B cell (primary cell): ENCODE results near the gene PRSS33. TPM values are rescaled to one million over a fixed set of nuclear protein-coding genes. Genes with fewer than 3 reads are reported as not detected.

Experiments
- ATAC-seq: fragments of 200-7000 bp; cut with Tn5 transposase; one replicate; pipeline ENCODE4 v1.10.0; 2021; ENCODE audit warnings: low read depth, mild to moderate bottlenecking, moderate number of reproducible peaks, moderate library complexity
- CTCF ChIA-PET: fragments of 350-600 bp; sonication (Branson Sonifier 250); formaldehyde crosslinking; loops from one replicate; lab custom pipeline; 2021; ENCODE audit warnings: antibody characterized with exemption, inconsistent platforms; lab: Charles Lee
- POLR2A ChIA-PET: fragments of 350-600 bp; sonication (Branson Sonifier 250); formaldehyde crosslinking; loops from one replicate; lab custom pipeline; 2021; ENCODE audit warnings: antibody characterized with exemption; lab: Charles Lee
- DNase-seq: peaks from one replicate; pipeline ENCODE4 v3.0.0; 2013
- H2AFZ ChIP-seq: 2 replicates; pipeline ENCODE4 v1.6.1; 2012; ENCODE audit warnings: mild to moderate bottlenecking, low read depth, low read length; ENCODE audit not compliant: insufficient read depth, poor library complexity, severe bottlenecking
- H3K27ac ChIP-seq, 2 donors: 1 replicate in 1 of 2; 2 replicates in 1 of 2; pipeline ENCODE4 v1.5.1; 2012 to 2013; ENCODE audit warnings: low read length in 2 of 2, mild to moderate bottlenecking in 2 of 2, moderate library complexity in 1 of 2
- H3K27me3 ChIP-seq, 4 experiments: fragments of 200-600 bp in 1 of 4; sonication (generic) in 1 of 4; replicated peaks in 1 of 4; 1 replicate in 2 of 4; 2 replicates in 2 of 4; pipeline versions ENCODE4 v1.6.1 to v1.7.0; 2013 to 2016; ENCODE audit warnings: low read length in 3 of 4, mild to moderate bottlenecking in 2 of 4, mixed read lengths in 1 of 4, moderate library complexity in 1 of 4; ENCODE audit not compliant: insufficient read depth in 4 of 4, control insufficient read depth in 3 of 4; ENCODE audit errors: control extremely low read depth in 1 of 4
- H3K36me3 ChIP-seq, 2 experiments: replicated peaks in 1 of 2; 1 replicate in 1 of 2; 2 replicates in 1 of 2; pipeline versions ENCODE4 v1.6.1 to v1.7.1; 2013; ENCODE audit warnings: low read length in 1 of 2; ENCODE audit not compliant: insufficient read depth in 2 of 2, control insufficient read depth in 1 of 2; ENCODE audit errors: control extremely low read depth in 1 of 2, extremely low read depth in 1 of 2
- H3K4me1 ChIP-seq, 2 donors: fragments of 200-600 bp in 1 of 2; sonication (generic) in 1 of 2; 1 replicate in 1 of 2; 2 replicates in 1 of 2; pipeline versions ENCODE4 v1.5.1 to v1.6.1; 2013 to 2017; ENCODE audit warnings: low read length in 2 of 2; ENCODE audit not compliant: control insufficient read depth in 2 of 2, insufficient read depth in 2 of 2
- H3K4me2 ChIP-seq: replicated peaks from 2 replicates; pipeline ENCODE3; 2012; ENCODE audit warnings: mild to moderate bottlenecking, low read depth, low read length; ENCODE audit not compliant: poor library complexity, severe bottlenecking
- H3K4me3 ChIP-seq, 5 experiments: fragments of 200-600 bp in 1 of 5; sonication (generic) in 1 of 5; 1 replicate in 3 of 5; 2 replicates in 2 of 5; pipeline versions ENCODE4 v1.5.1 to v1.7.0; 2011 to 2016; ENCODE audit warnings: low read length in 4 of 5, mild to moderate bottlenecking in 4 of 5, low read depth in 2 of 5, control low read depth in 1 of 5, moderate library complexity in 1 of 5; ENCODE audit not compliant: insufficient read depth in 1 of 5; ENCODE audit errors: control extremely low read depth in 1 of 5, extremely low read depth in 1 of 5
- H3K79me2 ChIP-seq: fragments of 200-600 bp; sonication (generic); one replicate; pipeline ENCODE4 v1.6.0; 2016; ENCODE audit warnings: low read length; ENCODE audit not compliant: control insufficient read depth, insufficient read depth
- H3K9ac ChIP-seq: fragments of 200-600 bp; sonication (generic); 2 replicates; pipeline ENCODE4 v1.6.1; 2017; ENCODE audit warnings: mild to moderate bottlenecking, low read length, moderate library complexity
- H3K9me3 ChIP-seq, 3 donors: one replicate each; pipeline versions ENCODE4 v1.6.1 to v1.7.1; 2013; ENCODE audit warnings: low read length in 2 of 3; ENCODE audit not compliant: control insufficient read depth in 2 of 3, insufficient read depth in 1 of 3; ENCODE audit errors: control extremely low read depth in 1 of 3
- H4K20me1 ChIP-seq: 2 replicates; pipeline ENCODE4 v1.6.0; 2012; ENCODE audit warnings: mild to moderate bottlenecking, low read length; ENCODE audit not compliant: insufficient read depth, control insufficient read depth, poor library complexity, severe bottlenecking
- H3K27ac Mint-ChIP-seq: one replicate; pipeline ENCODE4 v1.8.0; 2021; ENCODE audit warnings: mixed read lengths
- H3K27me3 Mint-ChIP-seq: one replicate; pipeline ENCODE4 v1.8.0; 2021; ENCODE audit warnings: mixed read lengths
- H3K4me1 Mint-ChIP-seq: one replicate; pipeline ENCODE4 v1.8.0; 2021; ENCODE audit warnings: mixed read lengths
- H3K4me3 Mint-ChIP-seq: one replicate; pipeline ENCODE4 v1.8.0; 2021; ENCODE audit warnings: mixed read lengths
- H3K9me3 Mint-ChIP-seq: one replicate; pipeline ENCODE4 v1.8.0; 2022; ENCODE audit warnings: mixed read lengths; ENCODE audit not compliant: insufficient read depth
- CTCF ChIP-seq: fragments of 200-600 bp; IDR thresholded peaks from one replicate; pipeline ENCODE4 v1.8.0; 2022; ENCODE audit warnings: antibody characterized with exemption, mild to moderate bottlenecking
- EZH2 ChIP-seq: IDR thresholded peaks from 2 replicates; pipeline ENCODE4 v1.6.1; 2012; ENCODE audit warnings: borderline replicate concordance, low read depth, mild to moderate bottlenecking, moderate library complexity, low read length; ENCODE audit not compliant: insufficient read depth, poor library complexity, severe bottlenecking
- WGBS: methylation state at CpG from one replicate; pipeline ENCODE4 v1.1.5; 2013; ENCODE audit warnings: missing lambda C conversion rate; ENCODE audit not compliant: insufficient coverage; 5-methylcytosine and 5-hydroxymethylcytosine counted together
- intact Hi-C: fragments of 100-400 bp; cut with micrococcal nuclease; formaldehyde crosslinking; loops from one replicate; pipeline ENCODE4 v1.10.0; 2022
- polyA plus RNA-seq: library from polyadenylated mRNA; depleted of rRNA; stranded (reverse); fragments of >200 nt; gene quantifications from 2 replicates; pipeline ENCODE4 v1.2.3, GENCODE V29; 2012
- total RNA-seq, 2 donors: library from RNA; stranded (reverse); fragments of 120-200 nt in 1 of 2; gene quantifications; 1 replicate in 1 of 2; 2 replicates in 1 of 2; pipeline versions ENCODE4 v1.2.3 to v1.2.4, GENCODE V29; 2013 to 2022

The PRSS33 gene
- total and polyA plus RNA-seq, 2 donors (not counting 1 experiment from before 2014, with no cell fraction given), result not detected

- WGBS, result 89% methylated on average over 9 of the region's 21 CpGs
- CTCF ChIA-PET, result no interaction called here
- H3K4me3 Mint-ChIP-seq, result no peak overlapping the region
These were observed 12.0 kb upstream of the PRSS33 start for GRCh38 chr16:2799205-2799858.

More at GRCh38 chr16:2799205-2799858, 12.0 kb upstream of the PRSS33 start:
- no peaks in the 10 kb centered on the region for H3K79me2 ChIP-seq
- Mint-ChIP-seq H3K27me3 (peaks cover 14% of the 10 kb centered on the region), H3K9me3 (no peaks in the 10 kb centered on the region), H3K27ac (no peak overlapping the region), H3K4me1 (no peaks in the 10 kb centered on the region)
- intact Hi-C loops, result no loop called here
- no peak for ATAC-seq
- no peak for DNase-seq
- peaks cover 0 to 6% (median 2%) of the 10 kb centered on the region in 4 experiments for H3K27me3 ChIP-seq
- no peak overlapping the region for H3K4me2 ChIP-seq
- POLR2A ChIA-PET, result no interaction called here
- H3K36me3 ChIP-seq, result no peaks in the 10 kb centered on the region
- H3K9ac ChIP-seq, result no peak overlapping the region
- H3K4me3 ChIP-seq, result no peak overlapping the region
- no peak overlapping the region for H2AFZ ChIP-seq
- no peak overlapping the region for H3K27ac ChIP-seq
- no peaks in the 10 kb centered on the region for H4K20me1 ChIP-seq
- TF ChIP-seq CTCF (no peak), EZH2 (no peak)
- H3K9me3 ChIP-seq, result peaks cover 0 to 5% (median 5%) of the 10 kb centered on the region in 3 donors
- no peaks in the 10 kb centered on the region for H3K4me1 ChIP-seq
